Fibroblast of lung (primary cell): Measurements from ENCODE around the gene CCDC201. TPM values are rescaled to one million over a fixed set of nuclear protein-coding genes. Genes with fewer than 3 reads are reported as not detected.
"Not testable (repeated sequence)": the region's sequence is repeated elsewhere in the genome, so short reads cannot be mapped to it uniquely, and the experiment has no call there.

Experiments
- DNase-seq, 2 donors: peaks; one replicate each; pipeline versions ENCODE4 v3.0.0 to v3.0.0-alpha.2; 2010; ENCODE audit warnings: low read depth in 2 of 2
- H2AFZ ChIP-seq: 2 replicates; pipeline ENCODE4 v1.5.1; 2012; ENCODE audit warnings: low read length, control low read depth, inconsistent platforms
- H3K27ac ChIP-seq: 2 replicates; pipeline ENCODE4 v1.5.1; 2011; ENCODE audit warnings: low read length, control low read depth; ENCODE audit not compliant: insufficient read depth
- H3K27me3 ChIP-seq: 2 replicates; pipeline ENCODE4 v1.5.1; 2011; ENCODE audit warnings: mild to moderate bottlenecking, low read length; ENCODE audit not compliant: control insufficient read depth, insufficient read depth
- H3K36me3 ChIP-seq: 2 replicates; pipeline ENCODE4 v1.5.1; 2011; ENCODE audit warnings: low read length; ENCODE audit not compliant: control insufficient read depth, insufficient read depth
- H3K4me1 ChIP-seq: 2 replicates; pipeline ENCODE4 v1.5.1; 2011; ENCODE audit warnings: low read length; ENCODE audit not compliant: control insufficient read depth, insufficient read depth; ENCODE audit errors: extremely low read depth
- H3K4me2 ChIP-seq: 2 replicates; pipeline ENCODE4 v1.5.1; 2011; ENCODE audit warnings: low read length, control low read depth; ENCODE audit not compliant: insufficient read depth; ENCODE audit errors: extremely low read depth
- H3K4me3 ChIP-seq, 4 experiments: fragments of 200-600 bp in 1 of 4; sonication (generic) in 1 of 4; replicated peaks in 1 of 4; 2 replicates each; pipeline ENCODE4 v1.5.1; 2011 to 2016; ENCODE audit warnings: low read length in 4 of 4, low read depth in 3 of 4, mild to moderate bottlenecking in 3 of 4, control low read depth in 2 of 4, inconsistent platforms in 1 of 4, mixed read lengths in 1 of 4; ENCODE audit not compliant: insufficient read depth in 1 of 4; ENCODE audit errors: control extremely low read depth in 1 of 4
- H3K79me2 ChIP-seq: 2 replicates; pipeline ENCODE4 v1.5.1; 2012; ENCODE audit warnings: mild to moderate bottlenecking, low read length, inconsistent platforms; ENCODE audit not compliant: control insufficient read depth, insufficient read depth
- H3K9ac ChIP-seq: 2 replicates; pipeline ENCODE4 v1.5.1; 2011; ENCODE audit warnings: mild to moderate bottlenecking, low read length, control low read depth; ENCODE audit not compliant: insufficient read depth
- H3K9me3 ChIP-seq: 2 replicates; pipeline ENCODE4 v1.5.1; 2012; ENCODE audit warnings: low read depth, low read length; ENCODE audit not compliant: control insufficient read depth, insufficient read depth
- H4K20me1 ChIP-seq: 2 replicates; pipeline ENCODE4 v1.5.1; 2011; ENCODE audit warnings: low read length; ENCODE audit not compliant: control insufficient read depth, insufficient read depth; ENCODE audit errors: extremely low read depth
- CTCF ChIP-seq, 2 donors: IDR thresholded peaks in 1 of 2; conservative IDR thresholded peaks in 1 of 2; 1 replicate in 1 of 2; 2 replicates in 1 of 2; pipeline ENCODE4 v1.5.1; 2011 to 2012; ENCODE audit warnings: low read length in 2 of 2, control low read depth in 1 of 2, inconsistent platforms in 1 of 2, low read depth in 1 of 2, mild to moderate bottlenecking in 1 of 2
- EZH2 ChIP-seq: IDR thresholded peaks from 2 replicates; pipeline ENCODE4 v1.5.1; 2012; ENCODE audit warnings: low read length, control low read depth, mild to moderate bottlenecking; ENCODE audit errors: missing control alignments
- polyA plus RNA-seq, 2 donors: library from polyadenylated mRNA; depleted of rRNA in 1 of 2; stranded (reverse) in 1 of 2; unstranded in 1 of 2; fragments of >200 nt; gene quantifications; 2 replicates each; pipeline ENCODE4 v1.2.1, GENCODE V29; 2011 to 2012; ENCODE audit warnings: missing spikeins in 1 of 2
- total RNA-seq: library from RNA; depleted of rRNA; stranded (reverse); fragments of >200 nt; gene quantifications from 2 replicates; pipeline ENCODE4 v1.2.1, GENCODE V29; 2014

CCDC201 gene
- total and polyA plus RNA-seq, 2 donors (not counting 1 experiment from before 2014, with no cell fraction given), result not detected

- H3K4me2 ChIP-seq, H3K4me3 ChIP-seq, H4K20me1 ChIP-seq, H3K27ac ChIP-seq, H3K4me1 ChIP-seq, H3K79me2 ChIP-seq, H3K27me3 ChIP-seq, H3K9me3 ChIP-seq, DNase-seq, H3K9ac ChIP-seq, H2AFZ ChIP-seq, H3K36me3 ChIP-seq: not testable (repeated sequence)
Observed at GRCh38 chr7:45814216-45815118, 58.4 kb downstream of the CCDC201 start.

GRCh38 chr7:45813771-45814170 is 59.1 kb downstream of the CCDC201 start:
- H3K4me3 ChIP-seq, H3K79me2 ChIP-seq, H3K4me2 ChIP-seq, H4K20me1 ChIP-seq, H3K9ac ChIP-seq, H3K27ac ChIP-seq, H2AFZ ChIP-seq, DNase-seq, H3K4me1 ChIP-seq, H3K9me3 ChIP-seq, H3K27me3 ChIP-seq, H3K36me3 ChIP-seq: not testable (repeated sequence)

GRCh38 chr7:45812946-45813345 is 59.9 kb downstream of the CCDC201 start:
- H3K4me3 ChIP-seq, result no peak overlapping the region
- H3K36me3 ChIP-seq, result no peaks in the 10 kb centered on the region
- H2AFZ ChIP-seq, result no peak overlapping the region
- no peaks in the 10 kb centered on the region for H3K4me1 ChIP-seq
- no peaks in the 10 kb centered on the region for H3K79me2 ChIP-seq
- no peaks in the 10 kb centered on the region for H3K27me3 ChIP-seq
- no peak for DNase-seq
- H4K20me1 ChIP-seq, result no peaks in the 10 kb centered on the region
- H3K27ac ChIP-seq, result no peak overlapping the region
- TF ChIP-seq CTCF (conservative IDR thresholded peaks at IDR 0.05 in 1 of 2, IDR thresholded peaks at IDR 0.05 in 1 of 2; ENCODE audit: low read depth in 1 of 2, low read length in 2 of 2), result no peak
- TF ChIP-seq EZH2, result no peak
- no peak overlapping the region for H3K4me2 ChIP-seq
- H3K9me3 ChIP-seq, result no peaks in the 10 kb centered on the region
- H3K9ac ChIP-seq, result no peak overlapping the region

DNA sequence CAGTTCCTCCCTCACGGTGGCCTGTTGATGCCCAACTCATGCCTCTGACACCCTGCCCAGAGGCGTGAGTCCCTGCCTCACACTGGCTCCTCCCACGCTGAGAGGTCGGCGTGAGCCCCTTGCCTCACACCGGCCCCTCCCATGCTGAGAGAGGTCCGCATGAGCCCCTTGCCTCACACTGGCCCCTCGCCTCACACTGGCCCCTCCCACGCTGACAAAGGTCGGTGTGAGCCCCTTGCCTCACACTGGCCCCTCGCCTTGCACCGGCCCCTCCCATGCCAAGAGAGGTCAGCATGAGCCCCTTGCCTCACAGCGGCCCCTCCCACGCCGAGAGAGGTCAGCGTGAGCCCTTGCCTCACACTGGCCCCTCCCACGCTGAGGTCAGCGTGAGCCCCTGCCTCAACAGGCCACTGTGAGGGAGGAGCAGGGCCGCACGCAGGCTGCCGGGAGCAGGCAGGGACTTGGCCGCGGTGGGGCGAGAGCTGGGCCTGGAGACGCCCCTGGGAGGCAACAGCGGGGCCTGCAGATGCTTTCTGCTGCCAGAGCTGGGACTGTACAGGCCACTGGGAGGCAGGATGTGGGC is 61.1 kb downstream of the CCDC201 start:
- H3K9me3 ChIP-seq, H3K27me3 ChIP-seq, H3K4me1 ChIP-seq, H3K4me2 ChIP-seq, H3K36me3 ChIP-seq, H4K20me1 ChIP-seq, DNase-seq, H3K9ac ChIP-seq, H2AFZ ChIP-seq, H3K4me3 ChIP-seq, H3K79me2 ChIP-seq, H3K27ac ChIP-seq: not testable (repeated sequence)

DNA sequence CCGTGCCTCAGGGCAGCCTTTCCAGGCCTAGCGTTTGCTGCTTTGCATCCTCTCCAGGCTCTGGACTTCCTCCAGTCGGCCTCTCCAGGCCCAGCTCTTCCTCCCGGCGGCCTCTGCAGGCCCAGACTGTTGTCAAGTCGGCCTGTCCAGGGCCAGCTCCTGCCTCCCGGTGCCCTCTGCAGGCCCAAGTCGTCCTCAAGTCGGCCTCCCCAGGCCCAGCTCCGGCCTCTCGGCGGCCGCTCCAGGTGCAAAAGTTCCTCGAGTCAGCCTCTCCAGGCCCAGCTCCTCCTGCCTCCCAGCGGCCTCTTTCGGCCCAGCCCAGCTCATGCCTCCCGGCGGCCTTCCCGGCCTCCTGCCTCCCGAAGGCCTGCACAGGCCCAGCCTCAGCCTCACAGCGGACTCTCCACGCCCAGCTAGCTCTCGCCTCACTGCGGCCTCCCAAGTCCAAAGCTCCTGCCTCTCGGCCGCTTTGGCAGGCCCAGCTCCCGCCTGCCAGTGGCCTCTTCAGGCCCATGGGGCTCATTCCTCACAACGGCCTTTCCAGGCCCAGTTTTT is 62.4 kb downstream of the CCDC201 start:
- H4K20me1 ChIP-seq, H3K9ac ChIP-seq, DNase-seq, H3K9me3 ChIP-seq, H3K4me1 ChIP-seq, H3K4me2 ChIP-seq, H3K36me3 ChIP-seq, H2AFZ ChIP-seq, H3K27ac ChIP-seq, H3K79me2 ChIP-seq, H3K27me3 ChIP-seq, H3K4me3 ChIP-seq: not testable (repeated sequence)
